PFSK-1 (cell line): ENCODE results near the gene PDE8B.

Source experiments
- FOXP2 ChIP-seq: optimal IDR thresholded peaks from 2 replicates; pipeline ENCODE3; 2011; ENCODE audit warnings: borderline replicate concordance, control low read depth, inconsistent platforms; ENCODE audit not compliant: insufficient read depth; ENCODE audit errors: extremely low read length, extremely low read depth
- POLR2AphosphoS5 ChIP-seq: IDR thresholded peaks from 2 replicates; pipeline ENCODE4 v1.6.1; 2012; ENCODE audit warnings: low read depth, mild to moderate bottlenecking, control low read depth, low read length, moderate library complexity
- REST ChIP-seq, 2 experiments: IDR thresholded peaks; 2 replicates each; pipeline versions ENCODE4 v1.6.1 to v1.8.0; 2011 to 2012; ENCODE audit warnings: low read depth in 2 of 2, low read length in 2 of 2, control low read depth in 1 of 2, inconsistent platforms in 1 of 2, mild to moderate bottlenecking in 1 of 2, moderate library complexity in 1 of 2; ENCODE audit not compliant: insufficient read depth in 1 of 2
- SIN3A ChIP-seq: IDR thresholded peaks from 2 replicates; pipeline ENCODE4 v1.6.1; 2012; ENCODE audit warnings: mild to moderate bottlenecking, low read length, moderate library complexity, borderline replicate concordance; ENCODE audit not compliant: insufficient read depth
- TAF1 ChIP-seq: IDR thresholded peaks from 2 replicates; pipeline ENCODE4 v1.6.1; 2012; ENCODE audit warnings: low read length, control low read depth, borderline replicate concordance; ENCODE audit not compliant: insufficient read depth

The PDE8B gene

GRCh38 chr5:77322406-77322805 is 111.9 kb downstream of the PDE8B start:
- TF ChIP-seq TAF1 (no peak), SIN3A (no peak)

- TF ChIP-seq SIN3A (no peak), FOXP2 (no peak), POLR2AphosphoS5 (no peak), REST (IDR thresholded peaks at IDR 0.05; ENCODE audit: insufficient read depth in 1 of 2, low read depth in 2 of 2, low read length in 2 of 2) (no peak), TAF1 (no peak)
Measured at GRCh38 chr5:77325921-77326541, 115.6 kb downstream of the PDE8B start.

GRCh38 chr5:77326986-77327734 is 116.7 kb downstream of the PDE8B start:
- no peak for TF ChIP-seq TAF1
- TF ChIP-seq FOXP2: no peak
- TF ChIP-seq REST (IDR thresholded peaks at IDR 0.05; ENCODE audit: insufficient read depth in 1 of 2, low read depth in 2 of 2, low read length in 2 of 2): no peak
- TF ChIP-seq SIN3A: no peak
- no peak for TF ChIP-seq POLR2AphosphoS5

- TF ChIP-seq SIN3A (no peak), FOXP2 (no peak), POLR2AphosphoS5 (no peak), REST (IDR thresholded peaks at IDR 0.05; ENCODE audit: insufficient read depth in 1 of 2, low read depth in 2 of 2, low read length in 2 of 2) (no peak), TAF1 (no peak)
Measured at GRCh38 chr5:77328930-77329647, 118.6 kb downstream of the PDE8B start.

- TF ChIP-seq REST (IDR thresholded peaks at IDR 0.05; ENCODE audit: insufficient read depth in 1 of 2, low read depth in 2 of 2, low read length in 2 of 2) (no peak), FOXP2 (no peak), TAF1 (no peak)
Measured at GRCh38 chr5:77329664-77330430, 119.4 kb downstream of the PDE8B start.
